Measurements from ENCODE around the gene CYTH1.

CYTH1 gene

DNA sequence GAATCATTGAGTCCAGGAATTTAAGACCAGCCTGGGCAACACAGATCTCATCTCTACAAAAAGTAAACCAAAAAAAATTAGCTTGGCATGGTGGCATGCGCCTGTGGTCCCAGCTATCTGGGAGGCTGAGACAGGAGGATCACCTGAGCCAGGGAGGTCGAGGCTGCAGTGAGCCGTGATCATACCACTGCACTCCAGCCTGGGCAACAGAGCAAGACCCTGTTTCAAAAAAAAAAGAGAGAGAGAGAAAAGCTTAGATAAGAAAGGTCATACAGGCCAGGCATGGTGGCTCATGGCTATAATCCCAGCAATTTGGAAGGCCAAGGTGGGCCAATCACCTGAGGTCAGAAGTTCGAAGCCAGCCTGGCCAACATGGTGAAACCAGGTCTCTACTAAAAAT lies 141.4 kb downstream of the CYTH1 start:
- ATAC-seq: no peak
- TF ChIP-seq PPARA (CRISPR knock-in tag; IDR thresholded peaks at IDR 0.05; ENCODE audit: borderline replicate concordance) (no peak), SNAI2 (CRISPR knock-in tag; IDR thresholded peaks at IDR 0.05) (no peak), ZFP30 (CRISPR knock-in tag; IDR thresholded peaks at IDR 0.05) (no peak), OSR1 (CRISPR knock-in tag; IDR thresholded peaks at IDR 0.05) (no peak), ESRRG (CRISPR knock-in tag; IDR thresholded peaks at IDR 0.05) (no peak)
- TF ChIP-seq, protein P1, sequence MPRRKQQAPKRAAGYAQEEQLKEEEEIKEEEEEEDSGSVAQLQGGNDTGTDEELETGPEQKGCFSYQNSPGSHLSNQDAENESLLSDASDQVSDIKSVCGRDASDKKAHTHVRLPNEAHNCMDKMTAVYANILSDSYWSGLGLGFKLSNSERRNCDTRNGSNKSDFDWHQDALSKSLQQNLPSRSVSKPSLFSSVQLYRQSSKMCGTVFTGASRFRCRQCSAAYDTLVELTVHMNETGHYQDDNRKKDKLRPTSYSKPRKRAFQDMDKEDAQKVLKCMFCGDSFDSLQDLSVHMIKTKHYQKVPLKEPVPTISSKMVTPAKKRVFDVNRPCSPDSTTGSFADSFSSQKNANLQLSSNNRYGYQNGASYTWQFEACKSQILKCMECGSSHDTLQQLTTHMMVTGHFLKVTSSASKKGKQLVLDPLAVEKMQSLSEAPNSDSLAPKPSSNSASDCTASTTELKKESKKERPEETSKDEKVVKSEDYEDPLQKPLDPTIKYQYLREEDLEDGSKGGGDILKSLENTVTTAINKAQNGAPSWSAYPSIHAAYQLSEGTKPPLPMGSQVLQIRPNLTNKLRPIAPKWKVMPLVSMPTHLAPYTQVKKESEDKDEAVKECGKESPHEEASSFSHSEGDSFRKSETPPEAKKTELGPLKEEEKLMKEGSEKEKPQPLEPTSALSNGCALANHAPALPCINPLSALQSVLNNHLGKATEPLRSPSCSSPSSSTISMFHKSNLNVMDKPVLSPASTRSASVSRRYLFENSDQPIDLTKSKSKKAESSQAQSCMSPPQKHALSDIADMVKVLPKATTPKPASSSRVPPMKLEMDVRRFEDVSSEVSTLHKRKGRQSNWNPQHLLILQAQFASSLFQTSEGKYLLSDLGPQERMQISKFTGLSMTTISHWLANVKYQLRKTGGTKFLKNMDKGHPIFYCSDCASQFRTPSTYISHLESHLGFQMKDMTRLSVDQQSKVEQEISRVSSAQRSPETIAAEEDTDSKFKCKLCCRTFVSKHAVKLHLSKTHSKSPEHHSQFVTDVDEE (CRISPR knock-in tag; IDR thresholded peaks at IDR 0.05): no peak

DNA sequence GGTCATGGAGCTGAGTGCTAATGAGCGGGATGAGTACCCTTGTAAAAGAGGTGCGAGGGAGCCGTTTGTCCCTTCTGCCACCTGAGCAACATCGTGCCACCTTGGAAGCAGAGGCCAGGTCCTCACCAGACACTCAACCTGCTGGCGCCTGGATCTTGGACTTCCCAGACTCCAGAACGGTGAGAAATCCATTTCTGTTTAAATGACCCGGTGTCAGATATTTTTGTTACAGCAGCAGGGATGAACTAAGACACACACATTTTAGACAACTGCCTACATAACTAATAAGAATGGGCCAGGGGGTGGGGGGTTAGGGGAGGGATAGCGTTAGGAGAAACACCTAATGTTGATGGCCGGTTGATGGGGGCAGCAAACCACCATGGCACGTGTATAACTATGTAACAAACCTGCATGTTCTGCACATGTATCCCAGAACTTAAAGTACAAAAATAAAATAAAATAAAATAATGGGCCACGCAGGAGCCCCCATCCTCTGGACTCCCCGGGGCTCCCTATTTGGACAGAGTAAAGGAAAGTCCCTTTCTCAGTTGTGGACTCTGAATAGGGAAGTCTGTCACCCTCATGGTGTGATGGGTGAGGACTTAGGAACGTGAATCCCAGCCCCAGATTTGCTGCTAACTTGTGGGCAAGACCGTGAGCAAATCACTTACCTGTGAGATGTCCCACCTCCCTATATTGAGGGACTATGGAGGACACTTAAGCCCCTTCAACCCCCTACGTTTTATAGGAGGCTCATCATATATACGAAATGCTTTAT lies 144.2 kb downstream of the CYTH1 start:
- TF ChIP-seq CSDC2 (CRISPR knock-in tag; IDR thresholded peaks at IDR 0.05): no peak
- no peak for TF ChIP-seq GLIS3 (CRISPR knock-in tag; IDR thresholded peaks at IDR 0.05)
- TF ChIP-seq SNAI2 (CRISPR knock-in tag; IDR thresholded peaks at IDR 0.05): no peak
- no peak for TF ChIP-seq TCF4 (CRISPR knock-in tag; IDR thresholded peaks at IDR 0.05; ENCODE audit: borderline replicate concordance)
- no peak for TF ChIP-seq ESRRG (CRISPR knock-in tag; IDR thresholded peaks at IDR 0.05)
- TF ChIP-seq ZFP3 (CRISPR knock-in tag; IDR thresholded peaks at IDR 0.05): no peak
- TF ChIP-seq, protein P2, sequence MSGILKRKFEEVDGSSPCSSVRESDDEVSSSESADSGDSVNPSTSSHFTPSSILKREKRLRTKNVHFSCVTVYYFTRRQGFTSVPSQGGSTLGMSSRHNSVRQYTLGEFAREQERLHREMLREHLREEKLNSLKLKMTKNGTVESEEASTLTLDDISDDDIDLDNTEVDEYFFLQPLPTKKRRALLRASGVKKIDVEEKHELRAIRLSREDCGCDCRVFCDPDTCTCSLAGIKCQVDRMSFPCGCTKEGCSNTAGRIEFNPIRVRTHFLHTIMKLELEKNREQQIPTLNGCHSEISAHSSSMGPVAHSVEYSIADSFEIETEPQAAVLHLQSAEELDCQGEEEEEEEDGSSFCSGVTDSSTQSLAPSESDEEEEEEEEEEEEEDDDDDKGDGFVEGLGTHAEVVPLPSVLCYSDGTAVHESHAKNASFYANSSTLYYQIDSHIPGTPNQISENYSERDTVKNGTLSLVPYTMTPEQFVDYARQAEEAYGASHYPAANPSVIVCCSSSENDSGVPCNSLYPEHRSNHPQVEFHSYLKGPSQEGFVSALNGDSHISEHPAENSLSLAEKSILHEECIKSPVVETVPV (CRISPR knock-in tag; IDR thresholded peaks at IDR 0.05): no peak
- TF ChIP-seq ZFP30 (CRISPR knock-in tag; IDR thresholded peaks at IDR 0.05): no peak
- TF ChIP-seq, protein P3, sequence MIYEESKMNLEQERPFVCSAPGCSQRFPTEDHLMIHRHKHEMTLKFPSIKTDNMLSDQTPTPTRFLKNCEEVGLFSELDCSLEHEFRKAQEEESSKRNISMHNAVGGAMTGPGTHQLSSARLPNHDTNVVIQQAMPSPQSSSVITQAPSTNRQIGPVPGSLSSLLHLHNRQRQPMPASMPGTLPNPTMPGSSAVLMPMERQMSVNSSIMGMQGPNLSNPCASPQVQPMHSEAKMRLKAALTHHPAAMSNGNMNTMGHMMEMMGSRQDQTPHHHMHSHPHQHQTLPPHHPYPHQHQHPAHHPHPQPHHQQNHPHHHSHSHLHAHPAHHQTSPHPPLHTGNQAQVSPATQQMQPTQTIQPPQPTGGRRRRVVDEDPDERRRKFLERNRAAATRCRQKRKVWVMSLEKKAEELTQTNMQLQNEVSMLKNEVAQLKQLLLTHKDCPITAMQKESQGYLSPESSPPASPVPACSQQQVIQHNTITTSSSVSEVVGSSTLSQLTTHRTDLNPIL (CRISPR knock-in tag; IDR thresholded peaks at IDR 0.05; ENCODE audit: low read depth): no peak
- TF ChIP-seq, protein P4, sequence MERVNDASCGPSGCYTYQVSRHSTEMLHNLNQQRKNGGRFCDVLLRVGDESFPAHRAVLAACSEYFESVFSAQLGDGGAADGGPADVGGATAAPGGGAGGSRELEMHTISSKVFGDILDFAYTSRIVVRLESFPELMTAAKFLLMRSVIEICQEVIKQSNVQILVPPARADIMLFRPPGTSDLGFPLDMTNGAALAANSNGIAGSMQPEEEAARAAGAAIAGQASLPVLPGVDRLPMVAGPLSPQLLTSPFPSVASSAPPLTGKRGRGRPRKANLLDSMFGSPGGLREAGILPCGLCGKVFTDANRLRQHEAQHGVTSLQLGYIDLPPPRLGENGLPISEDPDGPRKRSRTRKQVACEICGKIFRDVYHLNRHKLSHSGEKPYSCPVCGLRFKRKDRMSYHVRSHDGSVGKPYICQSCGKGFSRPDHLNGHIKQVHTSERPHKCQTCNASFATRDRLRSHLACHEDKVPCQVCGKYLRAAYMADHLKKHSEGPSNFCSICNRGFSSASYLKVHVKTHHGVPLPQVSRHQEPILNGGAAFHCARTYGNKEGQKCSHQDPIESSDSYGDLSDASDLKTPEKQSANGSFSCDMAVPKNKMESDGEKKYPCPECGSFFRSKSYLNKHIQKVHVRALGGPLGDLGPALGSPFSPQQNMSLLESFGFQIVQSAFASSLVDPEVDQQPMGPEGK (CRISPR knock-in tag; IDR thresholded peaks at IDR 0.05; ENCODE audit: borderline replicate concordance): no peak
- TF ChIP-seq ZC3H10 (CRISPR knock-in tag; IDR thresholded peaks at IDR 0.05): no peak
- TF ChIP-seq RARB (CRISPR knock-in tag; IDR thresholded peaks at IDR 0.05): no peak
- no peak for ATAC-seq

DNA sequence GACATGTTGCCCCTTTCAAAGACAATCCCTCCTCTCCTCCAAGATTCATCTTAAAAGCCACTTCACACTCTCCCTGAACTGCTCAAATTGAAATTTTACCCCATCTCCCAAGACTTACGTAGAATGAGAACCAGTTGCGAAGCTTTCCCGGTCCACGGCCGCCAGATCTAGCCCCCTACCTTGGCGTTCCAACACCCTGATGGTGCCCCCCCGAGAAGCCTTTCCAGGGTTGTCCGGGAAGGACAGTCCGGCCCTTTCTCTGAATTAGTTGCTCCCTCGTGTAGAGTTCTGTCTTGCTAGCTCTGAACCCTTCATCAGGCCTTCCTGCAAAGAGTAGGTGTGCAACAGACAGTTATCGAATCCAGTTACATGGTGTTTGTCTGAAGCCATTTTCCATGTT lies 144.9 kb downstream of the CYTH1 start:
- no peak for ATAC-seq

DNA sequence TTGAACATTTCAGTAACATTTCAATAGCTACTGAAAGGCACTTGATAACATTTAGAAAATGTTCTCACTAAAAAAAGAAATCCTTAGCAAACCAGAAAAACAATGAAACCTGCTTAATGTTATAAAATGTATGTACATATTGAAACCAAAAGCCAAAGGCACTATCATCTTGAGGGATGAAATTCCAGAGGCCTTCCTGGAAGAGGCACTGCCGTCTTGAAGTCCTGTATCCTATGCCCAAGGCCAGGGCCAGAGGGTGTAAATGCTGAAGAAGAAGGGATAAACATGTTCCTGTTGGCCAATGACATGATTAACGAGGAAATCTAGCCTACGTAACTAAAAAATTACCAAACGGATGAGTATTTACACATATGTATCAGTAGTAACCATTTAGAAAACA lies 147.9 kb downstream of the CYTH1 start:
- ATAC-seq: no peak

More for the DNA sequence above, 144.9 kb downstream of the CYTH1 start:
- TF ChIP-seq SNAI2 (CRISPR knock-in tag; IDR thresholded peaks at IDR 0.05) (no peak), ZFP30 (CRISPR knock-in tag; IDR thresholded peaks at IDR 0.05) (no peak), ISL1 (CRISPR knock-in tag; IDR thresholded peaks at IDR 0.05) (no peak), ZC3H10 (CRISPR knock-in tag; IDR thresholded peaks at IDR 0.05) (no peak), ZNF70 (CRISPR knock-in tag; IDR thresholded peaks at IDR 0.05) (no peak), OSR1 (CRISPR knock-in tag; IDR thresholded peaks at IDR 0.05) (no peak), CSDC2 (CRISPR knock-in tag; IDR thresholded peaks at IDR 0.05) (no peak), ARNTL (CRISPR knock-in tag; IDR thresholded peaks at IDR 0.05; ENCODE audit: borderline replicate concordance, low read depth) (no peak), RARB (CRISPR knock-in tag; IDR thresholded peaks at IDR 0.05) (no peak), ZFP3 (CRISPR knock-in tag; IDR thresholded peaks at IDR 0.05) (no peak), PPARA (CRISPR knock-in tag; IDR thresholded peaks at IDR 0.05; ENCODE audit: borderline replicate concordance) (no peak)
- TF ChIP-seq, protein P3 (CRISPR knock-in tag; IDR thresholded peaks at IDR 0.05; ENCODE audit: low read depth): no peak

More for the DNA sequence above, 147.9 kb downstream of the CYTH1 start:
- TF ChIP-seq, protein P2 (CRISPR knock-in tag; IDR thresholded peaks at IDR 0.05): no peak

Measured in SK-N-SH treated with all-trans-retinoic acid at 6 μM for 48 hours (cell line).